ENCODE data around the gene MMP23B.

MMP23B gene

DNA sequence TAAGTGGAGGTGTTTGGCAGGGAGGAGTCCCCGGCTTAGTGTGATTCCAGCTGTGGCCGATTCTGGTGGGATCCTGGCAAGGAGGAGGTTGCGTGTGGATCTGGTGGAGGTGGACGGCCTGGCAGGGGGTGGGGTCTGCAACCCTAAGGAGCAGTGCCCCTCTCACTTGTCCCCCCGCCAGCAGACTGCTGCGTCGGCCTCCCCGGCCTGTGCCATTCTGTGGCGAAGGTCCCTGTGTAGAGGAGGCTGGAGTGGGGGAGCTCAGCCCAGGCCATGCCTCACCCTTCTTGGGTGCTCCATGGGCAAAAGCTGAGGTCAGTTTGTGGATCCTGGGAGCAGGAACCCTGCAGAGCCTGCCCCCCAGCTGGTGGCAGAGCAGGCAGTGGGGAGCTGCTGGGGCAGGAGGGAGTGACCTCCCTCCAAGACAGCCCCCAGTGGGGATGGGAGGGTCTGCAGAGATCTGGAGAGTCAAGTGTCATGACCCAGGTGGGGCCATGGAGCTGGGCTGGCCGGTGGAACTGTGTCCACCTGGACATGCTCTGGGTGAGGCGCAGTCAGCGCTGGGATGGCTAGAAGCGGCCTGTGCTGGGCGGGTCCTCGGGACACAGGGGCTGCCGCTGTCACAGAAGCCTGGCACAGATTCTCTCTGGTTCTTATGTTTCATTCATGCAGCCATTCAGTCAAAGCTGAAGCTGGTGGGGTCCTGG, 11.4 kb upstream of the MMP23B start:
- no peak for DNase-seq (ENCODE audit: low spot score)
- Mint-ChIP-seq H3K9me3 (no peaks in the 10 kb centered on the region), H3K36me3 (ENCODE audit: low read depth) (no peaks in the 10 kb centered on the region), H3K27ac (no peak overlapping the region), H3K4me1 (ENCODE audit: low read depth) (peaks cover 7% of the 10 kb centered on the region), H3K4me3 (no peak overlapping the region), H3K27me3 (ENCODE audit: low read depth) (no peaks in the 10 kb centered on the region)

DNA sequence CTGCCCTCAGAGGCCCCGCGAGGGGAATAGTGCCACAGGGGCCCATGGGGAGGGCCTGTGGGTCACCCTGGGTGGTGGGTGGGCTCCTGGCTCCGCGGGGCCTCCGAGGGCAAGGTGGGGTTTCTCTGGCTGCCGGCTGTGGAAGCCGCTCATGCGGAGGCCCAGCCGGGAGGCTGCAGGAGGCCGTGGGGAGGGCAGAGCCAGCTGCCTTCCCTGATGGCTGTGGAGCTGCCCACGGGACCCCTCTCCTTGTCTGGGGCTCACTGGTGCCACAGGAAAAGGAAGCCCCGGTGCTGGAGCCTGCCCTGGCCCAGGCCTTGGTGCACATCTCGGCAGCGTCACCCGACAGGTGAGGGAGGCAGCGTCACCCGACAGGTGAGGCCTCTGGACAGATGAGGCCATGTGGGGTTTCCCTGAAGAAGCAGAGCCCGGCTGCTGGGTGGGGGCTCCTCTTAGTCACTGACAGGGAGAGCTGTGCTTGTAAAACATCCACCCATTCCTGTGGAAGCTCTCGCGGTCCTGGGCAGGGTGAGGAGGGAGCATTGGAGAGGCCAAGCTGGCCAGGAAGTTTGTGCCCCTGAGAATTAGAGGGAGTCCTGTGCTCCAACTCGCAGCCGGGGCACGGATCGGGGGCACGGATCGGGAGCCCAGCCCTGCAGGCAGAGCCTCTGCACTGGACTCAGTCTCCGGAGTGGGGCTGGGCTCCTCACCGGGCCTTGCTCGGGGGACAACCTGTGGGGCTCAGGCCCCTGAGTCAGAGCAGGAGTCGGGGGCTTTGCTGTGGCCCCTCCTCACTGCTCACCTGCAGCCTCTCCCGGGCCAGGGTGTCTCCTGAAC, 10.6 kb upstream of the MMP23B start:
- no peak for DNase-seq (ENCODE audit: low spot score)
- no peaks in the 10 kb centered on the region for H3K27me3 Mint-ChIP-seq (ENCODE audit: low read depth)
- H3K4me1 Mint-ChIP-seq (ENCODE audit: low read depth): peaks cover 7% of the 10 kb centered on the region
- no peaks in the 10 kb centered on the region for H3K36me3 Mint-ChIP-seq (ENCODE audit: low read depth)
- no peak overlapping the region for H3K4me3 Mint-ChIP-seq
- H3K27ac Mint-ChIP-seq: peak overlapping the region; percentile 36
- H3K9me3 Mint-ChIP-seq: no peaks in the 10 kb centered on the region

DNA sequence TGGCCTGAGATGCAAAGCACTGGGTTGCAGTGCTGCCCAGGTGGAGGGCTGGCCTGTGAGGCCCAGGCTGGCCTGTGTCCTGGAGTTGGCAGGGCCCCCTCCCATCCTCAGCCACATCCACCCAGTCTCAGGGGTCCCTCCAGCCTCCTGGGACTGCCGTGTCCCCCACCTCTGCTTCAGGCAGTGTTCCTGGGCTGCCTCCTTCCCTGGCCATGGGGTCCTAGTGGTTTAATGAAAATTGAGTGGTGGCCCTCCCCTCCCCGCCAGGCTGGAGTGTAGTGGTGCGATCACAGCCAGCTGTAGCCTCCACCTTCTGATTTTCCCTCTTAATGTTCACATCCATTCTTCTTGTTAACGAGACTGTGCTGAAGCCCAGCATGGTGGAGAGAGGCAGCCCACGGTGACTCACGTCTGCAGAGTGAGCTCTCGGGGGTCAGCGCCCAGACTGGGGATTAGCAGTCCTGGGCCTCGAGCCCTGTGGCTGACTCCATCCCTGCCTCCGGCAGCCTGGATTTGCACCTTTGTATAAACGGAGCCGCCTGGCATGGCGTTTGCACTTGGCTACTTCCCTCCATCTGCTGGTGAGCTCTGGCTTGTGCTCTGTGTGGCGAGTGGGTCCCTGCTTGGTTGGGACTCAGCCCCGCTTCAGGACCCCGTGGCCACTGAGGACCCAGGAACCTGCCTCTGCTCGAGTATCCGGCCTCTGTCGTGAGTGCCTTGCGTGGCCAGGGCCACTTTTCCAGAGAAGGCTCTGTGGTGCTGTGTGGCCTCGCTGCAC, 9.8 kb upstream of the MMP23B start:
- Mint-ChIP-seq H3K4me1 (ENCODE audit: low read depth) (peaks cover 2% of the 10 kb centered on the region), H3K36me3 (ENCODE audit: low read depth) (no peaks in the 10 kb centered on the region), H3K27ac (peak overlapping the region; percentile 20), H3K4me3 (no peak overlapping the region), H3K27me3 (ENCODE audit: low read depth) (no peaks in the 10 kb centered on the region), H3K9me3 (no peaks in the 10 kb centered on the region)
- DNase-seq (ENCODE audit: low spot score): no peak

DNA sequence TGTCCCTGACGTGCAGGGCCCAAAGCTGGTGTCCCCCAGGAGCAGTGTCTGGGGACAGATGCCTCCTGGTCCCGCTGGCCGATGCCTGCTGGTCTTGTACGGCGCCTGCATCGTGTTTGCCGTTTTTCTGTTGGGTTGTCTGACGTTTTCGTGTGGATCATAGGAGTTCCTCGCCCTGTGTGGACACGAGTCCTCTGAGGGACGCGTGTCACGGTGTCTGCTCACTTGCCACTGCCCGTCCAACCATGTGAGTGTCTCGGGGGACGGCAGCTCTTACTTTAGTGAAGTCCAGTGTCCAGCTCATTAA, 9.2 kb upstream of the MMP23B start:
- Mint-ChIP-seq H3K9me3 (no peaks in the 10 kb centered on the region), H3K4me3 (no peak overlapping the region), H3K36me3 (ENCODE audit: low read depth) (no peaks in the 10 kb centered on the region), H3K27me3 (ENCODE audit: low read depth) (no peaks in the 10 kb centered on the region), H3K4me1 (ENCODE audit: low read depth) (no peaks in the 10 kb centered on the region), H3K27ac (no peak overlapping the region)
- DNase-seq (ENCODE audit: low spot score): no peak

DNA sequence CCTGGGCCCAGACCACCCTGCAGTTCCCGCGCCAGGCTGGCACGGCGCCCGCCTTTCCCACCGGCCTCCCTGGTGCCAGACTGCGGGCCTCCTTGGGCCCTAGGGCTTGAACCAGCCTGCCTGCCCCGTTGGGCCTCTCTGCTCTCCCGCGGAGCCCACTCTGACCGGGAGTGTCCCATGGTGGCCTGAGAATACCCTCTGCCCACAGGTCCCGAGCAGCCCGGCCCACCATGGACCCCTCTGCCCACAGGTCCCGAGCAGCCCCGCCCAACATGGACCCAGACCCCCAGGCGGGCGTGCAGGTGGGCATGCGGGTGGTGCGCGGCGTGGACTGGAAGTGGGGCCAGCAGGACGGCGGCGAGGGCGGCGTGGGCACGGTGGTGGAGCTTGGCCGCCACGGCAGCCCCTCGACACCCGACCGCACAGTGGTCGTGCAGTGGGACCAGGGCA, 8.8 kb upstream of the MMP23B start:
- Mint-ChIP-seq H3K27me3 (ENCODE audit: low read depth) (no peaks in the 10 kb centered on the region), H3K36me3 (ENCODE audit: low read depth) (no peaks in the 10 kb centered on the region), H3K9me3 (no peaks in the 10 kb centered on the region), H3K4me1 (ENCODE audit: low read depth) (no peaks in the 10 kb centered on the region), H3K4me3 (no peak overlapping the region), H3K27ac (no peak overlapping the region)
- DNase-seq (ENCODE audit: low spot score): no peak

DNA sequence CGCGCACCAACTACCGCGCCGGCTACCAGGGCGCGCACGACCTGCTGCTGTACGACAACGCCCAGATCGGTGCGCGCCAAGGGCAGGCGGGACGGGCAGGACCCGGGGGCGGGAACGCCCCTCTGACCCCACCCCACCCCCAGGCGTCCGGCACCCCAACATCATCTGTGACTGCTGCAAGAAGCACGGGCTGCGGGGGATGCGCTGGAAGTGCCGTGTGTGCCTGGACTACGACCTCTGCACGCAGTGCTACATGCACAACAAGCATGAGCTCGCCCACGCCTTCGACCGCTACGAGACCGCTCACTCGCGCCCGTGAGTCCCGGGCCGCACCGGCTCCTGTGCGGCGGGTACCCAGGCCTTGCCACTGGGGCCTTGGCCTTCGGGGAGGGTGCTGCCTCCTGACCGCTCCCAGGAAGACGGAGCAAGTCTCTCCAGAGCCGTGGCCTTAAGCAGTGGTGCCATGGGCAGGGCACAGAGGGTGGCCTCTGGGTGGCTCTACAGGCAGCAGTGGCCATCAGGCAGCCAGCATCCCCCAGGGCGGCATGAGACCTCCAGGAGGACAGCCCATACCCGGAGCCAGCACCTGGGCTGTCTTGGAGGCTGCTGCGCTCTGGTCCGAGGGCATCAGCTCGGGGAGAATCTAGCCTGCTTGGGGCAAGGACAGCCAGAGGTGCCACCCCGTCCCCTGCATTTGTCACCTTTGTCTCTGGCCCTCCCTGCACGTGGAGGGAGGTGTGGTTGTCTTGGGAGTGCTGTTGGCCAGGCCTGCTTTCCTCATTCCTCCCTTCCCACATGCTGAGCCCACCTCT, 8.1 kb upstream of the MMP23B start:
- Mint-ChIP-seq H3K4me3 (no peak overlapping the region), H3K9me3 (no peaks in the 10 kb centered on the region), H3K27me3 (ENCODE audit: low read depth) (no peaks in the 10 kb centered on the region), H3K36me3 (ENCODE audit: low read depth) (no peaks in the 10 kb centered on the region), H3K27ac (no peak overlapping the region), H3K4me1 (ENCODE audit: low read depth) (no peaks in the 10 kb centered on the region)
- DNase-seq (ENCODE audit: low spot score): no peak

DNA sequence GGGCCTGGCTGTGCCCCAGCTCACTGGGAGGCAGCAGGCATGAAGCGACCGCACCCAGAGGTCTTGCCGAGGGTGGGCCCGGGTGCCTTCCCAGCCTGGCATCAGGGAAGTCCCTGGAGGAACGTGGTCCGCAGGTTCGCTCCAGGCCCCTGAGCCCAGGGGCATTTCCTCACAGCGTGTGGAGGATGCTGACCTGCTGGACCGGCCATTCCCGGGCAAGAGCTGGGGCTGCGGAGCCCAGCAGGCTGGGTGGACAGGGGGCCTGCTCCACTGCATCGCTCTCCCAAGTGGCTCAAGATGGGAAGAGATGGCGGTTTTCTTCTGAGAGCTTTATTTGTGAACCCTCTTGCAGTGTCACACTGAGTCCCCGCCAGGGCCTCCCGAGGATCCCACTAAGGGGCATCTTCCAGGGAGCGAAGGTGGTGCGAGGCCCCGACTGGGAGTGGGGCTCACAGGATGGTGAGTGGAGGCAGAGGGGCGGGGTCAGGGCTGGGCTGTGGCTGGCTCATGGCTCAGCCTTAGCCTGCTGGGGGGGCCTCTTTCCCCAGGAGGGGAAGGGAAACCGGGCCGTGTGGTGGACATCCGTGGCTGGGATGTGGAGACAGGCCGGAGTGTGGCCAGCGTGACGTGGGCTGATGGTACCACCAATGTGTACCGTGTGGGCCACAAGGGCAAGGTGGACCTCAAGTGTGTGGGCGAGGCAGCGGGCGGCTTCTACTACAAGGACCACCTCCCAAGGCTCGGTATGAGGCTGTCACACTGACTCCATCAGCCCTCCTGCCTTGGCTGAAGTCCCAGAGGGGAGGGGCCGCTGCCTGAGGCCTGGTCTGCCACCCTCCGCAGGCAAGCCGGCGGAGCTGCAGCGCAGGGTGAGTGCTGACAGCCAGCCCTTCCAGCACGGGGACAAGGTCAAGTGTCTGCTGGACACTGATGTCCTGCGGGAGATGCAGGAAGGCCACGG, 7.2 kb upstream of the MMP23B start:
- Mint-ChIP-seq H3K36me3 (ENCODE audit: low read depth) (no peaks in the 10 kb centered on the region), H3K27ac (no peak overlapping the region), H3K9me3 (no peaks in the 10 kb centered on the region), H3K27me3 (ENCODE audit: low read depth) (no peaks in the 10 kb centered on the region), H3K4me1 (ENCODE audit: low read depth) (no peaks in the 10 kb centered on the region), H3K4me3 (no peak overlapping the region)
- DNase-seq (ENCODE audit: low spot score): no peak

DNA sequence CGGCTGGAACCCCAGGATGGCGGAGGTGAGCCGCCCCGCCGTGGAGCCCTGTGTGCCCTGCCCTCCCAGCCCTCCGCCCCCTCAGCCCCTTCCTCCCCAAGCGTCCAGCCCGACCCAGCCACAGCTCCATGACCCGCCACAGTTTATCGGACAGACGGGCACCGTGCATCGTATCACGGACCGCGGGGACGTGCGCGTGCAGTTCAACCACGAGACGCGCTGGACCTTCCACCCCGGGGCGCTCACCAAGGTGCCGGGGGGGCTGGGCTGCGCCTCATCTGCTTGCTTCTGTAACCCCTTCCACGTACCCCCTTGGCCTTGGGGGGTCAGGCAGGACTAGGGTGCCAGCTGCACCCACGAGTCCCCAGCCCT, 6.6 kb upstream of the MMP23B start:
- Mint-ChIP-seq H3K4me3 (no peak overlapping the region), H3K4me1 (ENCODE audit: low read depth) (peaks cover 2% of the 10 kb centered on the region), H3K9me3 (no peaks in the 10 kb centered on the region), H3K27ac (no peak overlapping the region), H3K36me3 (ENCODE audit: low read depth) (peaks cover 2% of the 10 kb centered on the region), H3K27me3 (ENCODE audit: low read depth) (peaks cover 2% of the 10 kb centered on the region)
- DNase-seq (ENCODE audit: low spot score): no peak

DNA sequence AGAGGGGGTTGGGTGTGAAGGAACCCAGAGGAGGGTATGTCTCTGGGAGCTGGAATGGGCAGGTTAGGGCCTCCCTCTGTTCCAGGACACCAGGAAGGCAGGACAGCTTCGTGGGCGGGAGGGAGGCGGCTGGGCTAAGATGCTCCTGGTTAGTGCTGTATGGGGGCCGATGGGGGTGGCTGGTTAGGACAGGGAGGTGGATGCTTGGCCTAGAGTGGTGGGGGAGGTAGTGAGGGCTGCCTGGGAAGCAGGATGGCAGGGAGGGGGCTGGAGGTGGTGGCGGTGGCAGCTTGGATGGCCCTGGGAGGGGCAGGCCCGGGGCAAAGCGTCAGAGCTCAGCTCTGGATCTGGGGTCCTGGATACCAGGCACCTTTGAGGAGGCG, 6.2 kb upstream of the MMP23B start:
- Mint-ChIP-seq H3K36me3 (ENCODE audit: low read depth) (peaks cover 2% of the 10 kb centered on the region), H3K9me3 (no peaks in the 10 kb centered on the region), H3K4me1 (ENCODE audit: low read depth) (peaks cover 2% of the 10 kb centered on the region), H3K27me3 (ENCODE audit: low read depth) (peaks cover 2% of the 10 kb centered on the region), H3K4me3 (no peak overlapping the region), H3K27ac (no peak overlapping the region)
- DNase-seq (ENCODE audit: low spot score): no peak

DNA sequence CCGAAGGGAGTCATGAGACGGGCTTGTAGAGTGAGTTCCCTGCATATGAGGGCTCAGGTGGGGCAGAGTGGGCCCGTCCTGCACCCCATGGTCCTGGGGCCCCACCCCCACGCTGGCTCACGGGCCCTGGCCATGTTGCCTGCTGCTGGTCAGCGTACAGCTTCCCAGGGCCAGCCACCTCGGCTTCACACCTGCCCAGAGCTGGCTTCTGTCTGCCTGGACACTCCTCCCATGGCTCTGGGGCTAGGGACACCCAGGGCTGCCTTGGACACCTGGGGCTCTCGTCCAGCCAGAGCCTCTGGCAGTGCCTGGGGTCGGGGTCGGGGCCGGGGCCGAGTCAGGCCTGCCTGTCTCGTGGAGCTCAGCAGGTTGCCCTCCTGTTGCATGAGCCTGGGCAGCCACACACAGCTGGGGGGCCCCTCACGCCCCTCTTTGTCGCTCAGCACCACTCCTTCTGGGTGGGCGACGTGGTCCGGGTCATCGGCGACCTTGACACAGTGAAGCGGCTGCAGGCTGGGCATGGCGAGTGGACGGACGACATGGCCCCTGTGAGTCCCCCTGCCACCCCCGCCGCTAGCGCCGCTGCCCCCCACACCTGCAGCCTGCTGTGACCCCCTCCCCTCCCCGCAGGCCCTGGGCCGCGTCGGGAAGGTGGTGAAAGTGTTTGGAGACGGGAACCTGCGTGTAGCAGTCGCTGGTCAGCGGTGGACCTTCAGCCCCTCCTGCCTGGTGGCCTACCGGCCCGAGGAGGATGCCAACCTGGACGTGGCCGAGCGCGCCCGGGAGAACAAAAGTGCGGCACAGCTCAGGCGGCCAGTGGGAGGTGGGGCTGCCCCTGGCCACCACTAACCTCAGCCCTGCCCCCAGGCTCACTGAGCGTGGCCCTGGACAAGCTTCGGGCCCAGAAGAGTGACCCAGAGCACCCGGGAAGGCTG, 5.5 kb upstream of the MMP23B start:
- H3K36me3 Mint-ChIP-seq (ENCODE audit: low read depth): peaks cover 2% of the 10 kb centered on the region
- no peak overlapping the region for H3K4me3 Mint-ChIP-seq
- no peaks in the 10 kb centered on the region for H3K9me3 Mint-ChIP-seq
- no peak for DNase-seq (ENCODE audit: low spot score)
- H3K27me3 Mint-ChIP-seq (ENCODE audit: low read depth): peaks cover 3% of the 10 kb centered on the region
- no peak overlapping the region for H3K27ac Mint-ChIP-seq
- H3K4me1 Mint-ChIP-seq (ENCODE audit: low read depth): peaks cover 2% of the 10 kb centered on the region

DNA sequence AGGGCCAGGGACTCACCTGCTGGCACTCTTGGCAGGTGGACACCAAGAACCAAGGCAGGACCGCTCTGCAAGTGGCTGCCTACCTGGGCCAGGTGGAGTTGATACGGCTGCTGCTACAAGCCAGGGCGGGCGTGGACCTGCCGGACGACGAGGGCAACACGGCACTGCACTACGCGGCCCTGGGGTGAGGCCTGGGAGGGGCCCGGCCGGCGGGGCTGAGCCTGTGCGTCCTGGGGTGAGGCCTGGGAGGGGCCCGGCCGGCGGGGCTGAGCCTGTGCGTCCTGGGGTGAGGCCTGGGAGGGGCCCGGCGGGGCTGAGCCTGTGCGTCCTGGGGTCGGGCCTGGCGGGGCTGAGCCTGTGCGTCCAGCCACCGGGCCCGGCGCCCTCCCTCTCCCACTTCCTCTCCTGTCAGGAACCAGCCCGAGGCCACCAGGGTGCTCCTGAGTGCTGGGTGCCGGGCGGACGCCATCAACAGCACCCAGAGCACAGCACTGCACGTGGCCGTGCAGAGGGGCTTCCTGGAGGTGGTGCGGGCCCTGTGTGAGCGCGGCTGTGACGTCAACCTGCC, 4.6 kb upstream of the MMP23B start:
- Mint-ChIP-seq H3K27me3 (ENCODE audit: low read depth) (peaks cover 4% of the 10 kb centered on the region), H3K27ac (no peak overlapping the region), H3K4me3 (no peak overlapping the region), H3K36me3 (ENCODE audit: low read depth) (peaks cover 2% of the 10 kb centered on the region), H3K4me1 (ENCODE audit: low read depth) (peaks cover 2% of the 10 kb centered on the region), H3K9me3 (no peaks in the 10 kb centered on the region)
- no peak for DNase-seq (ENCODE audit: low spot score)

Measured in T-helper 2 cell treated with Interferon-gamma antibody and Interleukin-4, amounts not matched to agents 5 μg/mL and 100 μg/mL, for 36 hours (primary cell).